Fibroblast of the aortic adventitia (primary cell): ENCODE measurements around the gene RAB31. TPM values are rescaled to one million over a fixed set of nuclear protein-coding genes. Genes with fewer than 3 reads are reported as not detected.

Source experiments
- DNase-seq: peaks from one replicate; pipeline ENCODE4 v3.0.0-alpha.2; 2010; ENCODE audit warnings: low read depth
- H3K4me3 ChIP-seq: 2 replicates; pipeline ENCODE4 v1.5.1; 2011; ENCODE audit warnings: low read depth, mild to moderate bottlenecking, control low read depth, low read length, moderate library complexity
- total RNA-seq: library from RNA; depleted of rRNA; stranded (reverse); fragments of >200 nt; gene quantifications from 2 replicates; pipeline ENCODE4 v1.2.3, GENCODE V29; 2012; ENCODE audit warnings: low replicate concordance
- TF ChIP-seq, protein P1 (sequence below): IDR thresholded peaks from 2 replicates; pipeline ENCODE4 v1.5.1; 2011; ENCODE audit warnings: mild to moderate bottlenecking, low read length, control low read depth, inconsistent platforms; ENCODE audit not compliant: insufficient read depth

Gene RAB31
- total RNA-seq, 1 donor: 90.4 TPM

- TF ChIP-seq, protein P1, sequence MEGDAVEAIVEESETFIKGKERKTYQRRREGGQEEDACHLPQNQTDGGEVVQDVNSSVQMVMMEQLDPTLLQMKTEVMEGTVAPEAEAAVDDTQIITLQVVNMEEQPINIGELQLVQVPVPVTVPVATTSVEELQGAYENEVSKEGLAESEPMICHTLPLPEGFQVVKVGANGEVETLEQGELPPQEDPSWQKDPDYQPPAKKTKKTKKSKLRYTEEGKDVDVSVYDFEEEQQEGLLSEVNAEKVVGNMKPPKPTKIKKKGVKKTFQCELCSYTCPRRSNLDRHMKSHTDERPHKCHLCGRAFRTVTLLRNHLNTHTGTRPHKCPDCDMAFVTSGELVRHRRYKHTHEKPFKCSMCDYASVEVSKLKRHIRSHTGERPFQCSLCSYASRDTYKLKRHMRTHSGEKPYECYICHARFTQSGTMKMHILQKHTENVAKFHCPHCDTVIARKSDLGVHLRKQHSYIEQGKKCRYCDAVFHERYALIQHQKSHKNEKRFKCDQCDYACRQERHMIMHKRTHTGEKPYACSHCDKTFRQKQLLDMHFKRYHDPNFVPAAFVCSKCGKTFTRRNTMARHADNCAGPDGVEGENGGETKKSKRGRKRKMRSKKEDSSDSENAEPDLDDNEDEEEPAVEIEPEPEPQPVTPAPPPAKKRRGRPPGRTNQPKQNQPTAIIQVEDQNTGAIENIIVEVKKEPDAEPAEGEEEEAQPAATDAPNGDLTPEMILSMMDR: no peak
- DNase-seq: no peak
Observed at GRCh38 chr18:9804517-9805104, 96.5 kb downstream of the RAB31 start.

DNA sequence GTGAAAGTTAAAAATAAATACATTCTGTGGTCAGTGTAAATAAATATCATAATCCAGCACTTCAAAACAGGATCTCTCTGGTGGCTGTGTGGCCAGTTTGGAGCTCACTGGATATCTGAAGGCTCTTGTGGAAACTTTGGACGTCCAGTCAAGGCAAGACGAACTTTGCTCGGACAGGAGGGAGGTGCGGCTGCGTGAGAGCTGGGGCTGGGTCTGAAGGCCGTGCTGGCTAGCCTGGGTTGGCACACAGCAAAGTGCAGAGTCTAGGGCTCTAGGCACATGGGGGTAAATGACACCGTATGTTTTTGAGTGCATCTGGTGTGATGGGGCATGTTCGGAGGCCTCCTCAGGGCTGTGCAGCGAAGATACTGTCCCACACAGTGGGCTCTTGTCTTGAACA is 98.8 kb downstream of the RAB31 start:
- DNase-seq: no peak
- H3K4me3 ChIP-seq: no peak overlapping the region
- TF ChIP-seq, protein P1: no peak

More at GRCh38 chr18:9804517-9805104, 96.5 kb downstream of the RAB31 start:
- no peak overlapping the region for H3K4me3 ChIP-seq

DNA sequence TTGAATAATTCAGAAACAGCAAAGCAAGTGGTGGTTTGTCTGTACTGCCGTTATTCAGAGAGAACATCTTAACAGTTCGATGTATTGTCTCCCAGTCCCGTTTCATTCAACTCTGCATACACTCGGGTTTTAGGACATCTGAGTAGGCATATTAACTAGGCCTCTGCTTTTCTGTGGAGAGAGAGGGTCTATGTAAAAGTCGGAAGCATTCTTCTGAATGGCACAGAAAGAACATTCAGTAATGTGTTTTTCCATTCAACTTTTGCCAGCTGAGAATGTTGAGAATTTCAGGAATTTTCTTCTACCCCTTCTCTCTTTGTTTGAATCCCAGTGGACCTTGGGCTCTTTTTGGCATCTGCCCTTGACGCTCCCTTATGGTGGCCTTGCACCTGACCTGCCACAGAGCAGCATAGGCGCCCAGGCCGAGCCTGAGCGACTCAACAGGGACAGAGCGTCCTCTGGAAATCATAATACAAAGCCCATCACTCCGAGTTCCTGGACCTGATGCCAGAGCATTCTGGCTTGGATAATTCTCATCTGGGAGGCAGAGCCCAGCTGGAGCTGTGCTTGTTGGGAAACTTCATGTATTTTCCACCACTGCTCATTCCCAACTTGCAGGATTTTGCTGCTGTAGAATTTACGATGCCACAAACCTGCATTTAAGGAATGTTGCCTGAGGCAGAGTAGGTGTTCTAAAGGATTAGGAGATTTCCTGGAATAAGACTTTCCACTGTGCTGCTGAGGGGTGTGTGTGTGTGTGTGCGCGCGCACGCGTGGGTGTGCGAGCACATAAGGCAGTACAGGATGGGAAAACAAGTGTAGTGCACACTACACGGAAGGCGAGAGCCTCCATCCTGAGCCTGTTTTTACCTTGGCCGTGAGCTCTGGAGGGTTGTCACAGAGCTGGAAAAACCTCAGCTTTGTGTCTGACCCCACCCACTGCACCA is 100.5 kb downstream of the RAB31 start:
- TF ChIP-seq, protein P1: no peak
- H3K4me3 ChIP-seq: no peak overlapping the region
- DNase-seq: peak; percentile 68

- no peak for DNase-seq
- no peak overlapping the region for H3K4me3 ChIP-seq
- TF ChIP-seq, protein P1: no peak
Observed at GRCh38 chr18:9809697-9810096, 101.6 kb downstream of the RAB31 start.

DNA sequence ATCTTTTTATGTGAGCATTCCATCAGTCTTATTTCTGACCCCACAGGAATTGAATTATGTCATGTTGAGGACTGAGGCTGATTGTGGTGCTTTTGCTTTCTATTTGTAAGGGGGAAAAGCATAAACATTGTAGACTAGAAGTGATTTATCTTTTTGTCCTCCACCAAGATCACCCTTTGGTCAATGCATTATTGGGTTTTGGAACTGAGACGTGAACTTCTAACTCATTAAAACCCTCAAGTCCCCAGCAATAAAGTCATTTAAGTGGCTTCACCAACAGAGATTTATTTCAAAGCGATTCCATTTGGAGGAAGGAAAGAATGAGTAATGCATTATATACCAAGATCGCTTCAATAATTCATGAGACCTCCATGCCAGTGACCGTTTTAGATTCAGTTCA is 102.2 kb downstream of the RAB31 start:
- no peak overlapping the region for H3K4me3 ChIP-seq
- DNase-seq: no peak
- TF ChIP-seq, protein P1: no peak

GRCh38 chr18:9810994-9811705 is 103.0 kb downstream of the RAB31 start:
- TF ChIP-seq, protein P1: no peak
- no peak overlapping the region for H3K4me3 ChIP-seq
- DNase-seq: no peak
